ENCODE results near the gene TMEM115.

Gene TMEM115

GRCh38 chr3:50374363-50375257 lies 15.3 kb upstream of the TMEM115 start:
- Histone ChIP-seq H3K9me3 (replicated peaks; ENCODE audit: low read length) (no peaks in the 10 kb centered on the region), H3K4me3 (ENCODE audit: low read length) (no peak overlapping the region), H3K36me3 (ENCODE audit: insufficient read depth, low read length) (no peaks in the 10 kb centered on the region), H3K27me3 (ENCODE audit: control insufficient read depth, insufficient read depth, low read length) (peaks cover 17% of the 10 kb centered on the region), H3K4me2 (ENCODE audit: low read length) (no peak overlapping the region), H3K4me1 (ENCODE audit: control insufficient read depth, insufficient read depth, low read length) (no peaks in the 10 kb centered on the region), H3K9ac (ENCODE audit: low read depth, low read length) (no peak overlapping the region)

DNA sequence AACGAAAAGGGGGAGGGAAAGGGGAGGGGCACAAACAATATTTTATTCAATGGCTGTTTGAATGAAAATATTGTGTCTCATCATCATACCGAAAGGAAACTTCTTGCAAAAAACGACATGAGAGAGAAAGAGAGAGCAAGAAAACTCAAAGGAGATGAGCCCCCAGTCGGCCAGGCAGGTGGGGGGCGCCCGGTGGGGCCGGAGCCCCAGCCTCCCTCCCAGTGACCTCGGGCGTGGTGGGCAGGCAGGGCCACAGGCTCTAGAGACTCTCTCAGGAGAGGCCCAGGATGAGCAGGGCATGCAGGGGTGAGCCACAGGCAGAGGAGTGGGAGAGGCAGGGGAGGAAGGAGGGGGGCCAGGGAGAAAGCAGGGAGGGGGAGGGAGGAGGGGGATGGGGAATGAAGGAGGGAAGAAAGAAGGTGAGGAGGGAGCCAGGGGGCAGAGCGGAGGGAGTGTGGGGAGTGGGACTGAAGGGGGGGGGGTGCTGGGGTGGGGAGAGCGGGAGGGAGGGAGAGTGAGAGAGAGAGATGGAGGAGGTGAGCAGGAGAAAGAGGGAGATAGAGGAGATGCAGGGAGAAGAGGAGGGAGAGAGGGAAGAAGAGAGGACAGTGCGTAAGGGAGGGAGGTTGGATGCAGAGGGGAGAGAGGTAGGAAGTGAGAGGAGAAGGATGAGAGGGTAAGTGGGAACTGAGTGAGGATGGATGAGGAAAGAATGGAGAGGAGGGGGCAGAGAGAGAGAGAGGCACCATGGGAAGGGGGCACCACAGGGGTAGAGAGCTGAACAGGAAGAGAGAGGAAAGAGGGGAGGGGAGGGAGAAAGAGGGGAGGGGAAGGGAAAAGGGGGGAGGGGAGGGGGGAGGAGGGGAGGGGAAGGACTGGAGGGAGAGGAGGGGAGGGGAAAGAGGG lies 14.1 kb upstream of the TMEM115 start:
- no peak overlapping the region for H3K9ac ChIP-seq (ENCODE audit: low read depth, low read length)

DNA sequence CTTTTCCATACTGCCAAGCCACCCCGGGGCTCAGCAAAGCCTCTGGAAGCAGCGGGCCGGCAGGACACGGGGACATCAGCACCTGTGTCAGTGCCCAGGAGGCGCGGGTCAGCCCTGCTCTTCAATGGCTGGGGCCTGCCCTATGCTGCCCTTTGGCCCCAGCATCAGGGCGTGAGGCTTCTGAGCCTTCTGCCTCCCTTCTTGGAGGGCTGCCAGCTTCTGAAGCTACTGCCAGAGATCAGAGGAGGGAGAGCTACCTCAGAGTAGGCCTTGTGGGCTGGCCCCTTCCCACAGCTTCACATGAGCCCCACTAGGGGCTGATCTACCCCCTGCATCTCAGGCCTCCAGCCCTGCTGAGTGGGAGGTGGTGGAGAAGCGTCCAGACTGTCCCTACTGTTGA lies 13.0 kb upstream of the TMEM115 start:
- Histone ChIP-seq H3K4me1 (ENCODE audit: control insufficient read depth, insufficient read depth, low read length) (no peaks in the 10 kb centered on the region), H3K36me3 (ENCODE audit: insufficient read depth, low read length) (no peaks in the 10 kb centered on the region), H3K4me3 (ENCODE audit: low read length) (no peak overlapping the region), H3K9ac (ENCODE audit: low read depth, low read length) (no peak overlapping the region), H3K9me3 (replicated peaks; ENCODE audit: low read length) (no peaks in the 10 kb centered on the region), H3K4me2 (ENCODE audit: low read length) (no peak overlapping the region), H3K27me3 (ENCODE audit: control insufficient read depth, insufficient read depth, low read length) (peaks cover 21% of the 10 kb centered on the region)

More for the DNA sequence above, 14.1 kb upstream of the TMEM115 start:
- H3K27me3 ChIP-seq (ENCODE audit: control insufficient read depth, insufficient read depth, low read length), result peaks cover 21% of the 10 kb centered on the region
- no peak overlapping the region for H3K4me2 ChIP-seq (ENCODE audit: low read length)
- H3K4me1 ChIP-seq (ENCODE audit: control insufficient read depth, insufficient read depth, low read length), result no peaks in the 10 kb centered on the region
- no peaks in the 10 kb centered on the region for H3K36me3 ChIP-seq (ENCODE audit: insufficient read depth, low read length)
- H3K4me3 ChIP-seq (ENCODE audit: low read length), result no peak overlapping the region
- H3K9me3 ChIP-seq (replicated peaks; ENCODE audit: low read length), result no peaks in the 10 kb centered on the region

- Histone ChIP-seq H3K27me3 (ENCODE audit: control insufficient read depth, insufficient read depth, low read length) (peaks cover 21% of the 10 kb centered on the region), H3K4me1 (ENCODE audit: control insufficient read depth, insufficient read depth, low read length) (no peaks in the 10 kb centered on the region), H3K9me3 (replicated peaks; ENCODE audit: low read length) (no peaks in the 10 kb centered on the region), H3K4me3 (ENCODE audit: low read length) (no peak overlapping the region), H3K36me3 (ENCODE audit: insufficient read depth, low read length) (no peaks in the 10 kb centered on the region), H3K9ac (ENCODE audit: low read depth, low read length) (no peak overlapping the region), H3K4me2 (ENCODE audit: low read length) (no peak overlapping the region)
These were observed 11.9 kb upstream of the TMEM115 start for GRCh38 chr3:50371133-50371685.

DNA sequence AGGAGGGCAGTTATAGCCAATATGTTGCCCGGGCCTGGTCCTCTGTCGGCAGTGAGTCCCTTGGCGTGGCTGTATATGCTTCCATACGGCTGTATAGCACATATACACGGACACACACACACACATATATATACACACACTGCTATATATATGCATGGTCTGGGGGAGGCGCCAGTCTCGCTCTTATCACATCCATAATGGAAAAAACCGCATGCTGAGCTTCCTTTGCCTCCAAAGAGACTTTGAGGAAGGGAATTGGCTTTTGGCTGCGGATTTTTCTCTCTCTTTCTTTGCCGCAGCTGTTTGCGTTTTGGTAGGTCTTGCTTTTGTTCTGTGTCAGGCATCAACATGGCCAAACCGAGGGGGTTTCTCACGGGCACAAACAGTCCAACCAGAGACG lies 11.3 kb upstream of the TMEM115 start:
- H3K4me1 ChIP-seq (ENCODE audit: control insufficient read depth, insufficient read depth, low read length), result no peaks in the 10 kb centered on the region
- no peak overlapping the region for H3K9ac ChIP-seq (ENCODE audit: low read depth, low read length)
- peaks cover 22% of the 10 kb centered on the region for H3K27me3 ChIP-seq (ENCODE audit: control insufficient read depth, insufficient read depth, low read length)
- no peaks in the 10 kb centered on the region for H3K9me3 ChIP-seq (replicated peaks; ENCODE audit: low read length)
- no peaks in the 10 kb centered on the region for H3K36me3 ChIP-seq (ENCODE audit: insufficient read depth, low read length)
- H3K4me3 ChIP-seq (ENCODE audit: low read length), result no peak overlapping the region
- no peak overlapping the region for H3K4me2 ChIP-seq (ENCODE audit: low read length)

DNA sequence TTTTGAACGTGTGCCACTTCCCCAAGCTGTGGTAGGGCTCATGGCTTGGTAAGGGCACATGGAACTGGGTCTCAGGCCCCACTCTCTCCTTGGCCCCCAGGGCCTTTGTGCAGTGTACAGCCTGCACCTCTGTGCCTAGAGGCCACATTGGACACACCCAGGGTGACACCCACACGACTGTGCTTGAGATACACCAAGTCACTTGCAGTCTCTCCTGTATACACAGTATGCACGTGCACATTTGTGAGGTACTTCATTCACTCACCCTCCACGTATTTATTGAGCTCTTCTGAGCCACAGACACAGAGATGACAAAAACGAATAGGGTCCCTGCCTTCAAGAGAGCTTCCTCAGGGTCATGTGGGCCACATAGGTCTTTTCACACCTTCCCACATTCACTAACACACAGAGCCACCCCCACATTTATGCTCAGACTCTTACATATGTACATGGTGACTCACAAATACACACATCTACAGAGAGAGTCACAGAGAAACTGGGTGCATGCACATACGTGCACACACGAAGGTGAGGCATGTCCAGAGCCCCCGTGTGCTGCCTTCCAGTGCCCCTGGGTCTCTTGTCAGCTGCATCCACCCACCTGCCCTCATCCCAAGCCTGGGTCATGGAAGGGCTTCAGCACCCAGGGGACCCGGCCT lies 9.8 kb upstream of the TMEM115 start:
- no peaks in the 10 kb centered on the region for H3K36me3 ChIP-seq (ENCODE audit: insufficient read depth, low read length)
- H3K9ac ChIP-seq (ENCODE audit: low read depth, low read length), result no peak overlapping the region
- peaks cover 3% of the 10 kb centered on the region for H3K4me1 ChIP-seq (ENCODE audit: control insufficient read depth, insufficient read depth, low read length)
- peaks cover 18% of the 10 kb centered on the region for H3K27me3 ChIP-seq (ENCODE audit: control insufficient read depth, insufficient read depth, low read length)
- no peak overlapping the region for H3K4me3 ChIP-seq (ENCODE audit: low read length)
- no peak overlapping the region for H3K4me2 ChIP-seq (ENCODE audit: low read length)
- H3K9me3 ChIP-seq (replicated peaks; ENCODE audit: low read length), result no peaks in the 10 kb centered on the region

DNA sequence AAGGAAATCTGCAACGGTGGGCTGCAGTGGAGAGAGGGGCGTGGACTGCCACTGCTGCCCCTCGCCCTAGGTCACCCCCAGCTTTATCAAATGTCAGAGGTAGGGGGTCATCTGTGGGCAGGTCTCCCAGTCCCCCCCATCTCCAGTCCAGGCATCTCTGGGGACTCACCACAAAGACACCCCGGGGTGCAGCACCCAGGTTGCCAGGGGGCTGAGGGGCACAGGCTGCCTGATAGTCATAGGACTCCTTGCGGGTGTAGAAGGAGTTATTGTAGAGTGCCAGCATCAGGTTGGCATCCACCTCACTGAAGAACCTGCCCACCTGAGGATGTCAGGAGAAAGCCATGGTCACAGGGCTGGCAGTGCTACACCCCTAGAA lies 6.5 kb upstream of the TMEM115 start:
- Histone ChIP-seq H3K4me3 (ENCODE audit: low read length) (no peak overlapping the region), H3K9ac (ENCODE audit: low read depth, low read length) (no peak overlapping the region)

GRCh38 chr3:50365080-50365841 lies 5.9 kb upstream of the TMEM115 start:
- peak overlapping the region; percentile 55 for H3K4me3 ChIP-seq (ENCODE audit: low read length)
- peaks cover 3% of the 10 kb centered on the region for H3K4me1 ChIP-seq (ENCODE audit: control insufficient read depth, insufficient read depth, low read length)
- peaks cover 10% of the 10 kb centered on the region for H3K27me3 ChIP-seq (ENCODE audit: control insufficient read depth, insufficient read depth, low read length)
- no peaks in the 10 kb centered on the region for H3K36me3 ChIP-seq (ENCODE audit: insufficient read depth, low read length)
- no peaks in the 10 kb centered on the region for H3K9me3 ChIP-seq (replicated peaks; ENCODE audit: low read length)
- peak overlapping the region; percentile 70 for H3K4me2 ChIP-seq (ENCODE audit: low read length)
- no peak overlapping the region for H3K9ac ChIP-seq (ENCODE audit: low read depth, low read length)

More for the DNA sequence above, 6.5 kb upstream of the TMEM115 start:
- Histone ChIP-seq H3K36me3 (ENCODE audit: insufficient read depth, low read length) (no peaks in the 10 kb centered on the region), H3K27me3 (ENCODE audit: control insufficient read depth, insufficient read depth, low read length) (peaks cover 12% of the 10 kb centered on the region), H3K4me1 (ENCODE audit: control insufficient read depth, insufficient read depth, low read length) (peaks cover 3% of the 10 kb centered on the region), H3K4me2 (ENCODE audit: low read length) (no peak overlapping the region), H3K9me3 (replicated peaks; ENCODE audit: low read length) (no peaks in the 10 kb centered on the region)

DNA sequence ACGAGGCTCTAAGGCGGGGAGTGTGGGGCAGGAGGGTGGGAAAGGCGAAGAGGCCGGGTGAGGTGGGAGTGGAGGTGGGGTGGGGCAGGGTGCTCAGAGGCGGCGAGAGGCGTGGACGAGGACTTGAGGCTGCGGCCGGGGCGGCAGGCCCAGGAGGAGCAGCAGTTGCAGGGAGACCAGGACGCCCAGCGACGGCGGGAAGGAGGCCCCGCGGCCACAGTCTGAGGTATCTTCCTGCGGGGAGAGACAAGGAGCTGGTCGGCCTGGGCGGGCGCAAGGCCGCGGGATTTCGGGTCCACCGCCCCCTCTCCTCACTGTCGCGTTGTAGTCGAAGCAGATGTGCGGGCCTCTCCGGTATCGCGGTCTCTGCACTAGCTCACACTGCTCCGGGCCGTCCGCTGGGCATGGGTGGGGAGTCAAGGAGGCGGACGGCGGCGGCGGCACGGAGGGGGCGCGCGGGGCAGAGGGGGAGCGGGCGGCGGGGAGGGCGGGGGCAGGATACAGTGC lies 5.3 kb upstream of the TMEM115 start:
- peaks cover 10% of the 10 kb centered on the region for H3K27me3 ChIP-seq (ENCODE audit: control insufficient read depth, insufficient read depth, low read length)
- no peak overlapping the region for H3K9ac ChIP-seq (ENCODE audit: low read depth, low read length)
- H3K4me3 ChIP-seq (ENCODE audit: low read length), result peak overlapping the region; percentile 51
- H3K4me2 ChIP-seq (ENCODE audit: low read length), result peak overlapping the region; percentile 70
- H3K36me3 ChIP-seq (ENCODE audit: insufficient read depth, low read length), result no peaks in the 10 kb centered on the region
- no peaks in the 10 kb centered on the region for H3K9me3 ChIP-seq (replicated peaks; ENCODE audit: low read length)
- H3K4me1 ChIP-seq (ENCODE audit: control insufficient read depth, insufficient read depth, low read length), result peaks cover 3% of the 10 kb centered on the region

DNA sequence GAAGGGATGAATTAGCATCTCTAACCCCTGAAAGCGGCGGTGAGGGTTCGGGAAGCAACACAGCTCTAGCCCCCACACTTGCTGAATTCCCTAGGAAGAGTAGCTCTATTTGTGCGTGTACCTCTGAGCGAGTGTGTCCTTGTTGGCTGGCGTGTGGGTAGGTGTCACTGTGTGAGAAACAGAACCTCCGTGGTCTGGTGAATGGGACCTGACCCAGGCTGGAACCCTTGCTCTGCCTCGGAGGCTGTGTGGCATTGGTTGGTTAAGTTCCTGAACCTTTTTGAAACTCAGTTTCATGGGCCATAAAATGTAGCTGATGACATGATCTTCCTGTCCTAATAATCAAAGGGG lies 414 bp upstream of the TMEM115 start:
- H3K4me3 ChIP-seq (ENCODE audit: low read length), result peak overlapping the region; percentile 46
- no peaks in the 10 kb centered on the region for H3K27me3 ChIP-seq (ENCODE audit: control insufficient read depth, insufficient read depth, low read length)
- peaks cover 33% of the 10 kb centered on the region for H3K4me1 ChIP-seq (ENCODE audit: control insufficient read depth, insufficient read depth, low read length)
- no peaks in the 10 kb centered on the region for H3K9me3 ChIP-seq (replicated peaks; ENCODE audit: low read length)
- no peak overlapping the region for H3K9ac ChIP-seq (ENCODE audit: low read depth, low read length)
- peaks cover 33% of the 10 kb centered on the region for H3K36me3 ChIP-seq (ENCODE audit: insufficient read depth, low read length)
- peak overlapping the region; percentile 74 for H3K4me2 ChIP-seq (ENCODE audit: low read length)
